Measurements from ENCODE around the gene SPDYC.

DNA sequence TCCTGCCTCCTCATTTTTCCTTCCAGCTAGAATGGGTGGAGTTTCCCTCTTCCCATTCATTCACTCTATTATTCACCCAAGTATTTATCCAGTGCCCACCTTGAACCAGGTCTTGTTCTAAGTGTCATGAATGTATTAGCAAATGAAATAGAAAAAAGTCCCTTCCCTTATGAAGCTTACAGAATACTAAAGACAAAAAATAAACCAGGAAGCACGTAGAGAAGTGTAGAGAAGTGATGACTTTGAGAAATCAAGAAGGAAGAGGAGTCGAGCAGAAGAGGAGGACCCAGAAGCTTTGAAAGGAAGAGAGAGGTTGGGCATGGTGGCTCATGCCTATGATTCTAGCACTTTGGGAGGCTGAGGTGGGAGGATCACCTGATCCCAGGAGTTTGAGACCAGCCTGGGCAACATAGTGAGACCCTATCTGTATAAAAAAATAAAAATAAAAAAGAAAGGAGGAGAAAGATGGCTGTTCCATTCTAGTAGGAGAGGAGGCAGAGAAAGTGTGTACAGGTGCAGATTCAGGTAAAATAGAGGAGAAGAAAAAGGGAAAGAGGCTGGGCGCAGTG, 18.6 kb upstream of the SPDYC start:
- TF ChIP-seq, protein P1, sequence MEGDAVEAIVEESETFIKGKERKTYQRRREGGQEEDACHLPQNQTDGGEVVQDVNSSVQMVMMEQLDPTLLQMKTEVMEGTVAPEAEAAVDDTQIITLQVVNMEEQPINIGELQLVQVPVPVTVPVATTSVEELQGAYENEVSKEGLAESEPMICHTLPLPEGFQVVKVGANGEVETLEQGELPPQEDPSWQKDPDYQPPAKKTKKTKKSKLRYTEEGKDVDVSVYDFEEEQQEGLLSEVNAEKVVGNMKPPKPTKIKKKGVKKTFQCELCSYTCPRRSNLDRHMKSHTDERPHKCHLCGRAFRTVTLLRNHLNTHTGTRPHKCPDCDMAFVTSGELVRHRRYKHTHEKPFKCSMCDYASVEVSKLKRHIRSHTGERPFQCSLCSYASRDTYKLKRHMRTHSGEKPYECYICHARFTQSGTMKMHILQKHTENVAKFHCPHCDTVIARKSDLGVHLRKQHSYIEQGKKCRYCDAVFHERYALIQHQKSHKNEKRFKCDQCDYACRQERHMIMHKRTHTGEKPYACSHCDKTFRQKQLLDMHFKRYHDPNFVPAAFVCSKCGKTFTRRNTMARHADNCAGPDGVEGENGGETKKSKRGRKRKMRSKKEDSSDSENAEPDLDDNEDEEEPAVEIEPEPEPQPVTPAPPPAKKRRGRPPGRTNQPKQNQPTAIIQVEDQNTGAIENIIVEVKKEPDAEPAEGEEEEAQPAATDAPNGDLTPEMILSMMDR (IDR thresholded peaks at IDR 0.05; ENCODE audit: poor library complexity) = no peak
- no peak for TF ChIP-seq EZH2 (IDR thresholded peaks at IDR 0.05; ENCODE audit: borderline replicate concordance)

Measured in hepatocyte (in vitro differentiated cells).